ENCODE measurements around the gene TTC28.
"Not testable (repeated sequence)": the region's sequence is repeated elsewhere in the genome, so short reads cannot be mapped to it uniquely, and the experiment has no call there.

The TTC28 gene

GRCh38 chr22:28220626-28221363 is 458.8 kb downstream of the TTC28 start:
- no peak for DNase-seq

- no peak for DNase-seq
Observed at GRCh38 chr22:28217277-28217676, 462.4 kb downstream of the TTC28 start.

GRCh38 chr22:28214750-28215149 is 464.9 kb downstream of the TTC28 start:
- not testable (repeated sequence) for DNase-seq

GRCh38 chr22:28209457-28209856 is 470.2 kb downstream of the TTC28 start:
- not testable (repeated sequence) for DNase-seq

GRCh38 chr22:28208787-28209186 is 470.9 kb downstream of the TTC28 start:
- DNase-seq = no peak

GRCh38 chr22:28208036-28208435 is 471.6 kb downstream of the TTC28 start:
- no peak for DNase-seq

GRCh38 chr22:28207281-28208030 is 472.2 kb downstream of the TTC28 start:
- no peak for DNase-seq

- DNase-seq = no peak
Observed at GRCh38 chr22:28205926-28206325, 473.7 kb downstream of the TTC28 start.

GRCh38 chr22:28204382-28204781 is 475.3 kb downstream of the TTC28 start:
- no peak for DNase-seq

GRCh38 chr22:28203286-28203685 is 476.4 kb downstream of the TTC28 start:
- no peak for DNase-seq

- no peak for DNase-seq
Observed at GRCh38 chr22:28198692-28199091, 480.9 kb downstream of the TTC28 start.

GRCh38 chr22:28191571-28191970 is 488.1 kb downstream of the TTC28 start:
- not testable (repeated sequence) for DNase-seq

- DNase-seq = no peak
Observed at GRCh38 chr22:28188178-28188879, 491.3 kb downstream of the TTC28 start.

- no peak for DNase-seq
Observed at GRCh38 chr22:28187612-28188011, 492.0 kb downstream of the TTC28 start.

GRCh38 chr22:28186641-28187040 is 493.0 kb downstream of the TTC28 start:
- no peak for DNase-seq

- DNase-seq = no peak
Observed at GRCh38 chr22:28185130-28185529, 494.5 kb downstream of the TTC28 start.

GRCh38 chr22:28183078-28183860 is 496.4 kb downstream of the TTC28 start:
- DNase-seq = no peak

GRCh38 chr22:28180804-28181731 is 498.6 kb downstream of the TTC28 start:
- no peak for DNase-seq

- no peak for DNase-seq
Observed at GRCh38 chr22:28179392-28179791, 500.2 kb downstream of the TTC28 start.

GRCh38 chr22:28175730-28176492 is 503.7 kb downstream of the TTC28 start:
- no peak for DNase-seq

- no peak for DNase-seq
Observed at GRCh38 chr22:28174509-28174908, 505.1 kb downstream of the TTC28 start.

Measured in NCI-H2107 (cell line).